GM12892 (cell line): ENCODE results near the gene ACAT2.
"Not testable (repeated sequence)": the region's sequence is repeated elsewhere in the genome, so short reads cannot be mapped to it uniquely, and the experiment has no call there.

Source experiments
- DNase-seq: peaks from one replicate; pipeline ENCODE4 v3.0.0; 2011; ENCODE audit not compliant: insufficient read length
- FAIRE-seq: peaks from 2 replicates; lab custom pipeline; 2011; peaks lifted over from hg19 to GRCh38; lab: Jason Lieb, UNC
- POLR2A ChIP-seq: IDR thresholded peaks from 2 replicates; pipeline ENCODE4 v1.6.1; 2011; ENCODE audit warnings: low read depth, low read length, control low read depth
- POLR2AphosphoS5 ChIP-seq: IDR thresholded peaks from 2 replicates; pipeline ENCODE4 v1.6.1; 2011; ENCODE audit warnings: low read depth, low read length, control low read depth
- TAF1 ChIP-seq: IDR thresholded peaks from 2 replicates; pipeline ENCODE4 v1.6.1; 2011; ENCODE audit warnings: low read depth, mild to moderate bottlenecking, control low read depth, low read length, borderline replicate concordance

The ACAT2 gene

DNA sequence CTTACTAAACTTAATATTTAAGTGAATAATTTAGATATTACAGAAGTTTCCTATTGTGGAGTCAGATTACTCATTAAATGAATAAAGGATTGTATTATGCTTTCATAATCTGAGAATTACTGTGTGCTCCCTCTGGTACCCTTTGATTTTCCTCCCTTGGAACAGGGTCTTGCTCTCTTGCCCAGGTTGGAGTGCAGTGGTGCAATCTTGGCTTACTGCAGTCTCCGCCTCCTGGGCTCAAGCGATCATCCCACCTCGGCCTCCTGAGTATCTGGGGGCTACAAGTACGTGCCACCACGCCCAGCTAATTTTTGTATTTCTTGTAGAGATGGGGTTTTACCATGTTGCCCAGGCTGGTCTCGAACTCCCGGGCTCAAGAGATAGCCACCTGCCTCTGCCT is 24.9 kb upstream of the ACAT2 start:
- TF ChIP-seq POLR2AphosphoS5 (no peak), TAF1 (no peak), POLR2A (no peak)
- FAIRE-seq: peak; percentile 9
- no peak for DNase-seq

DNA sequence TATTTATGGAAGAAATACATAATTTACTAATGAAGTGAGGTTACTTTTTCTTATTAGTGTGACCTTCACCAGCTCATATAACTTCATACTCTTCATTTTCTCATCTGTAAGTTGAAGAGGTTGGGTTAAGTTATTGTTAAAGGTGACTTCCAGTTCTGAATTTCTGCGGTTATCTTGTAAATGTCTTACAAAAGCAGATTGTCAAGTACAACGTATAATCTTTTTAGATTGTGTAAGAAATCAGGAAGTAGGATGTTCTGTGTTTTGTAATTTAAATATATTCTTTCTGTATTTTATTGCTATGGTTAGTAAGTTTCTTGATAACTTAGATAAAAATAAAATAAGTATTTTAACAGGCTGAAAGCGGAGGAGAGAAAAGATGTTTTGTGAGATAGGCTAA is 22.5 kb upstream of the ACAT2 start:
- no peak for TF ChIP-seq POLR2AphosphoS5
- no peak for TF ChIP-seq POLR2A
- TF ChIP-seq TAF1: no peak
- no peak for FAIRE-seq
- no peak for DNase-seq

GRCh38 chr6:159742165-159742564 is 19.7 kb upstream of the ACAT2 start:
- no peak for FAIRE-seq
- TF ChIP-seq TAF1: no peak
- no peak for DNase-seq

- DNase-seq (no peak), FAIRE-seq (no peak)
- TF ChIP-seq POLR2AphosphoS5 (no peak), TAF1 (no peak), POLR2A (no peak)
Observed at GRCh38 chr6:159745081-159745480, 16.8 kb upstream of the ACAT2 start.

- no peak for DNase-seq
- no peak for FAIRE-seq
- TF ChIP-seq TAF1 (no peak), POLR2AphosphoS5 (no peak), POLR2A (no peak)
Observed at GRCh38 chr6:159746759-159747158, 15.1 kb upstream of the ACAT2 start.

- not testable (repeated sequence) for DNase-seq
- FAIRE-seq: peak; percentile 61
Observed at GRCh38 chr6:159748127-159748526, 13.7 kb upstream of the ACAT2 start.

DNA sequence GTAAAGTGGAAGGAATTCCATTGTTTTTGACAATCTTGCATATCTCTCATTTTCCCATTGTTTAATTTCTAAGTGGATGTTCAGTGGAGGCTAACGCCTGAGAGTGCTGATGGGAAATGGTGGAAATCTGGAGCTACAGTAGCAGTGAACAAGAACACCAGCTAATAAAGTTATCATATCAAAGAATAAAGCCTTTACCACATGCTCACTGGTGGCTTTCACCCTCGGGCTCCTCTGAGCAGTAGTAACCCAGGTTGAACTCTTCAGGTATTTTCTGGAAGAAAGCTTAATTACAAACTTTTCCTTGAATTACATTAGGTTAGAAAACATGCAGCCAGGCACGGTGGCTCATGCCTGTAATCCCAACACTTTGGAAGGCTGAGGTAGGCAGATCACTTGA is 10.4 kb upstream of the ACAT2 start:
- DNase-seq: no peak
- TF ChIP-seq POLR2AphosphoS5 (no peak), POLR2A (no peak), TAF1 (no peak)
- peak; percentile 36 for FAIRE-seq

- FAIRE-seq: no peak
- no peak for TF ChIP-seq TAF1
- peak; percentile 17; the same call in 1 of the 2 replicates for TF ChIP-seq POLR2AphosphoS5
- TF ChIP-seq POLR2A: no peak
Observed at GRCh38 chr6:159753081-159753872, 8.6 kb upstream of the ACAT2 start.

GRCh38 chr6:159754401-159754800 is 7.4 kb upstream of the ACAT2 start:
- DNase-seq: no peak
- no peak for FAIRE-seq

More at GRCh38 chr6:159753081-159753872, 8.6 kb upstream of the ACAT2 start:
- DNase-seq: no peak

GRCh38 chr6:159754959-159755914 is 6.6 kb upstream of the ACAT2 start:
- FAIRE-seq: no peak
- no peak for DNase-seq
- TF ChIP-seq POLR2A (peak; percentile 46; the same call in 1 of the 2 replicates), POLR2AphosphoS5 (peak; percentile 57; the same call in 1 of the 2 replicates), TAF1 (no peak)

More at GRCh38 chr6:159754401-159754800, 7.4 kb upstream of the ACAT2 start:
- no peak for TF ChIP-seq POLR2AphosphoS5
- TF ChIP-seq POLR2A: no peak
- no peak for TF ChIP-seq TAF1

- DNase-seq: no peak
- no peak for FAIRE-seq
- TF ChIP-seq TAF1 (no peak), POLR2A (no peak), POLR2AphosphoS5 (no peak)
Observed at GRCh38 chr6:159756508-159756907, 5.3 kb upstream of the ACAT2 start.
